ENCODE data around the gene UBE3C. TPM values are rescaled to one million over a fixed set of nuclear protein-coding genes. Genes with fewer than 3 reads are reported as not detected.

Gene UBE3C
- total RNA-seq, 2 donors from 2014 or later, result 49.0 to 72.0 TPM

DNA sequence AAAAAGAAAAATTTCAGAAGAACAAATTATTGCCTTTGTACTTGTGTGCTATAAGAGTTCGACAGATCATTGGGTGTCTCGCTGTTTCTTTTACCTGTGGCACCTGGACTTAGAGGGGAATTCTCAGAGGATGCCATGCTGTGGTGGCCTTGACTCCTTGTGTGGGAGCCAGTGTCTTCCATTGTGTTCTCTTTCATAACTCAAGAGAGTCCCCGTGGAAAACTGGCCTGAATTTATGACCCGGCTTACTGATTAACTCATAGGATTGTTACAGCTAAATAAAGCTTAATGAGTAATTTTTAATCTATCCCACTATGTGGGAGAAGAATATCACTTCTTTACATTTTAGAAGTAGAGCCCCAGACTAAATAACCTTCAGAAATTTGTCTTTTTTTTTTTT is 54.5 kb downstream of the UBE3C start:
- WGBS, result 83% methylated on average over 4 of the region's 4 CpGs
- H3K9me3 ChIP-seq, result no peaks in the 10 kb centered on the region
- H3K27ac ChIP-seq, result no peak overlapping the region
- no peak for DNase-seq (ENCODE audit: low spot score)
- H3K27me3 ChIP-seq (replicated peaks; ENCODE audit: insufficient read depth), result no peaks in the 10 kb centered on the region
- no peaks in the 10 kb centered on the region for H3K4me1 ChIP-seq (replicated peaks)
- intact Hi-C loops (cut with DNase I), result no loop called here
- TF ChIP-seq, protein P1, sequence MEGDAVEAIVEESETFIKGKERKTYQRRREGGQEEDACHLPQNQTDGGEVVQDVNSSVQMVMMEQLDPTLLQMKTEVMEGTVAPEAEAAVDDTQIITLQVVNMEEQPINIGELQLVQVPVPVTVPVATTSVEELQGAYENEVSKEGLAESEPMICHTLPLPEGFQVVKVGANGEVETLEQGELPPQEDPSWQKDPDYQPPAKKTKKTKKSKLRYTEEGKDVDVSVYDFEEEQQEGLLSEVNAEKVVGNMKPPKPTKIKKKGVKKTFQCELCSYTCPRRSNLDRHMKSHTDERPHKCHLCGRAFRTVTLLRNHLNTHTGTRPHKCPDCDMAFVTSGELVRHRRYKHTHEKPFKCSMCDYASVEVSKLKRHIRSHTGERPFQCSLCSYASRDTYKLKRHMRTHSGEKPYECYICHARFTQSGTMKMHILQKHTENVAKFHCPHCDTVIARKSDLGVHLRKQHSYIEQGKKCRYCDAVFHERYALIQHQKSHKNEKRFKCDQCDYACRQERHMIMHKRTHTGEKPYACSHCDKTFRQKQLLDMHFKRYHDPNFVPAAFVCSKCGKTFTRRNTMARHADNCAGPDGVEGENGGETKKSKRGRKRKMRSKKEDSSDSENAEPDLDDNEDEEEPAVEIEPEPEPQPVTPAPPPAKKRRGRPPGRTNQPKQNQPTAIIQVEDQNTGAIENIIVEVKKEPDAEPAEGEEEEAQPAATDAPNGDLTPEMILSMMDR (IDR thresholded peaks at IDR 0.05), result no peak
- TF ChIP-seq POLR2AphosphoS5 (IDR thresholded peaks at IDR 0.05) (no peak), POLR2A (IDR thresholded peaks at IDR 0.05) (no peak)
- H3K36me3 ChIP-seq, result no peaks in the 10 kb centered on the region
- H3K4me3 ChIP-seq, result no peak overlapping the region

DNA sequence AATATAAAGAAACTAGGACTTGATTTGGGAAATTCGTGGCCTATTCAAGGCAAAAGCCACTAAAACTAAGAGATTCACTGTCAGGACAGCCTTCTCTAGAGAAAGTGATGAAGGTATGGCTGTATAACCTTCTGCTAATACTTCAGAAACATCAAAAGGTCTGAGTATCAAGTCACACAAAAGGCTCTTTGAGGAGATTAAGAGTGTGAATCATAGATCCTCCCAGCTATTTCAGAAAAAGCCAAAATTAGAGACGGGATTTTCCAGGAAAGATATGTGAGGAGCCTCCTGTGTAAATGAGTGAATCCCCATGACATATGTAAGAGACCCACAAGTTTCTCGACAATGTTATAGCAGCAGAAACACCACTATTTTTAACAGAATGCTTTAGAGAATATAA is 56.2 kb downstream of the UBE3C start:
- intact Hi-C loops (cut with DNase I), result no loop called here
- H3K9me3 ChIP-seq, result no peaks in the 10 kb centered on the region
- TF ChIP-seq, protein P1 (IDR thresholded peaks at IDR 0.05), result no peak
- no peak for TF ChIP-seq POLR2AphosphoS5 (IDR thresholded peaks at IDR 0.05)
- no peak for TF ChIP-seq POLR2A (IDR thresholded peaks at IDR 0.05)
- H3K27me3 ChIP-seq (replicated peaks; ENCODE audit: insufficient read depth), result no peaks in the 10 kb centered on the region
- DNase-seq (ENCODE audit: low spot score), result no peak
- no peaks in the 10 kb centered on the region for H3K36me3 ChIP-seq
- H3K4me1 ChIP-seq (replicated peaks), result no peaks in the 10 kb centered on the region
- H3K27ac ChIP-seq, result no peak overlapping the region
- WGBS, result 98% methylated on average over 3 of the region's 3 CpGs
- H3K4me3 ChIP-seq, result no peak overlapping the region

DNA sequence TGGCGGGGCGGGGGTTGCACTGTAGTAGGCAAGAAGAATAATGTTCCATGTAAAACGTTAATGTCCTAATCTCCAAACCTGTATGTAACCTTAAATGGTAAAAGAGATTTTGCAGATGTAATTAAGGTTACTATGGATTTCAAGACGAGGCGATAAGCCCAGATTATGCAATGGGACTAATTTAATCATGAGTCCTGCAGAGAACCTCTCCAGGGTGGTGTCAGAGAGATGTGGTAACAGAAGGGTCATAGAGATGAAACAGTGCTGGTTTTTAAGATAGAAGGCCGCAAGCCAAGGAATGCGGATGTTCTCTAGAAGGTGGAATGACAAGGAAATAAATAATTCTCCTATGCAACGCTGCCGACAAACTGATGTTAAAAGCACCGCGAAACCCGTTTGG is 57.1 kb downstream of the UBE3C start:
- Histone ChIP-seq H3K4me3 (no peak overlapping the region), H3K27me3 (replicated peaks; ENCODE audit: insufficient read depth) (no peaks in the 10 kb centered on the region), H3K27ac (no peak overlapping the region), H3K36me3 (no peaks in the 10 kb centered on the region), H3K4me1 (replicated peaks) (no peaks in the 10 kb centered on the region), H3K9me3 (no peaks in the 10 kb centered on the region)
- intact Hi-C loops (cut with DNase I), result no loop called here
- 93% methylated on average over 12 of the region's 12 CpGs for WGBS
- TF ChIP-seq POLR2A (IDR thresholded peaks at IDR 0.05) (no peak), POLR2AphosphoS5 (IDR thresholded peaks at IDR 0.05) (no peak)
- TF ChIP-seq, protein P1 (IDR thresholded peaks at IDR 0.05), result no peak
- no peak for DNase-seq (ENCODE audit: low spot score)

DNA sequence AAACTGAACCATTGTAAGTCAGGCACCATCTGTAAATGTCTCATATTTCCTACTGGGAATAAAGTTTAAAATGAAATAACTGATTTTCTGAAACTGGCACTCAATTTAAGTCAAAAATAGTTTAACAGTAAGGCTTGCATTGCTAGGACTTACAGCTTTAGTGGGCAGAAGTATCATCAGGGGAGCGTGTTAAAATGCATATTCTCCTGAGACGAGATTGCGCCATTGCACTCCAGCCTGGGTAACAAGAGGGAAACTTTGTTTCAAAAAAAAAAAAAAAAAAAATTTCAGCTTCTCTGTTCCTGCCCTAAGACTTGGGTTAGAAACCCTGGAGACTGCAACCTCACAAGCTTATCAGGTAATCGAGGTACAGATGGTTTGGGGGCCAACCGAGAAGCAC is 65.4 kb downstream of the UBE3C start:
- no peaks in the 10 kb centered on the region for H3K27me3 ChIP-seq (replicated peaks; ENCODE audit: insufficient read depth)
- H3K9me3 ChIP-seq, result no peaks in the 10 kb centered on the region
- intact Hi-C loops (cut with DNase I), result no loop called here
- no peak overlapping the region for H3K27ac ChIP-seq
- no peaks in the 10 kb centered on the region for H3K36me3 ChIP-seq
- H3K4me3 ChIP-seq, result no peak overlapping the region
- TF ChIP-seq, protein P1 (IDR thresholded peaks at IDR 0.05), result no peak
- TF ChIP-seq POLR2AphosphoS5 (IDR thresholded peaks at IDR 0.05) (no peak), POLR2A (IDR thresholded peaks at IDR 0.05) (no peak)
- 95% methylated on average over 5 of the region's 5 CpGs for WGBS
- DNase-seq (ENCODE audit: low spot score), result no peak
- H3K4me1 ChIP-seq (replicated peaks), result no peaks in the 10 kb centered on the region

DNA sequence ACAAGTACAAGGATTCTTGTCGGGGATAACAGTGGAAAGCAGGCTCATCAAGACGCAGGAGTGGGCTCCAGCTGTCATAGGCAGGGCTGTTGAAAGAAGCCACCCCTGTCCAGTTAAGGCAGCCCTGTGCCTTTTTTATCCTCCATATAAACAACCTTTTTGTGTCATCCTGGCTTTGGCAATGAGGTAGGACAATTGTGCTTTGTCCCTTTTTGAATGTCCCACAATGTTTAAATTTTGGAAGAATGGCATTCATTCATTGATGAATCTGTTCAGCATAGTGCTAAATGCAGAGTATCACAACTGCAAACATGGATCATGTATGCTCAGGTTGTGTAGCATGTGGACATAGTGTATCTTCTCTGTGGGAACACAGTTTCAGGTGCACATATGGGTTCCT is 66.7 kb downstream of the UBE3C start:
- intact Hi-C loops (cut with DNase I), result no loop called here
- no peaks in the 10 kb centered on the region for H3K36me3 ChIP-seq

More for the DNA sequence above, 66.7 kb downstream of the UBE3C start:
- Histone ChIP-seq H3K4me1 (replicated peaks) (no peaks in the 10 kb centered on the region), H3K27me3 (replicated peaks; ENCODE audit: insufficient read depth) (no peaks in the 10 kb centered on the region), H3K4me3 (no peak overlapping the region), H3K9me3 (no peaks in the 10 kb centered on the region), H3K27ac (no peak overlapping the region)
- 84% methylated on average over 2 of the region's 2 CpGs for WGBS
- TF ChIP-seq, protein P1 (IDR thresholded peaks at IDR 0.05), result no peak
- TF ChIP-seq POLR2A (IDR thresholded peaks at IDR 0.05) (no peak), POLR2AphosphoS5 (IDR thresholded peaks at IDR 0.05) (no peak)
- DNase-seq (ENCODE audit: low spot score), result no peak

Measured in prostate gland (tissue), 2 donors.